Endothelial cell of umbilical vein (primary cell): ENCODE results near the gene RPS19. TPM values are rescaled to one million over a fixed set of nuclear protein-coding genes. Genes with fewer than 3 reads are reported as not detected.

Experiments used
- BruUV-seq: library from RNA; stranded (reverse); fragments of 400-500 nt; replicated peaks from 2 replicates; lab custom pipeline; 2021; lab: Mats Ljungman, UMichigan
- CTCF ChIA-PET: fragments of 300-600, 350-600 bp; sonication (Branson Sonifier 250); formaldehyde crosslinking; loops from one replicate; lab custom pipeline; 2021; ENCODE audit warnings: antibody characterized with exemption, inconsistent platforms; lab: Charles Lee
- POLR2A ChIA-PET: fragments of 300-600, 350-600 bp; sonication (Branson Sonifier 250); formaldehyde crosslinking; loops from one replicate; lab custom pipeline; 2021; ENCODE audit warnings: antibody characterized with exemption, inconsistent platforms; lab: Charles Lee
- DNase-seq: peaks from one replicate; pipeline ENCODE4 v3.0.0-alpha.2; 2011; ENCODE audit warnings: low read depth, low spot score
- FAIRE-seq: peaks from 2 replicates; lab custom pipeline; 2011; peaks lifted over from hg19 to GRCh38; lab: Jason Lieb, UNC
- H2AFZ ChIP-seq: 2 replicates; pipeline ENCODE4 v1.6.0; 2012; ENCODE audit warnings: low read depth, low read length, control low read depth, inconsistent platforms
- H3K27ac ChIP-seq: 2 replicates; pipeline ENCODE4 v1.5.1; 2011; ENCODE audit warnings: low read depth, mild to moderate bottlenecking, control low read depth, low read length, moderate library complexity; ENCODE audit not compliant: insufficient read depth
- H3K27me3 ChIP-seq, 2 experiments: 2 replicates each; pipeline versions ENCODE4 v1.6.0 to v1.6.1; 2011; ENCODE audit warnings: low read length in 2 of 2, mixed read lengths in 1 of 2; ENCODE audit not compliant: control insufficient read depth in 2 of 2, insufficient read depth in 2 of 2
- H3K36me3 ChIP-seq, 2 experiments: 2 replicates in 1 of 2; 3 replicates in 1 of 2; pipeline ENCODE4 v1.5.1; 2011; ENCODE audit warnings: low read length in 2 of 2, mild to moderate bottlenecking in 1 of 2, moderate library complexity in 1 of 2; ENCODE audit not compliant: control insufficient read depth in 2 of 2, insufficient read depth in 2 of 2; ENCODE audit errors: extremely low read depth in 1 of 2
- H3K4me1 ChIP-seq: 3 replicates; pipeline ENCODE4 v1.5.1; 2011; ENCODE audit warnings: mild to moderate bottlenecking, low read length; ENCODE audit not compliant: control insufficient read depth, insufficient read depth; ENCODE audit errors: extremely low read depth
- H3K4me2 ChIP-seq: 2 replicates; pipeline ENCODE4 v1.6.1; 2011; ENCODE audit warnings: low read length, control low read depth, mixed read lengths; ENCODE audit not compliant: insufficient read depth
- H3K4me3 ChIP-seq, 3 experiments: fragments of 200-600 bp in 1 of 3; sonication (generic), shearing (Covaris generic) in 1 of 3; replicated peaks in 1 of 3; 2 replicates each; pipeline ENCODE4 v1.5.1; 2011 to 2016; ENCODE audit warnings: control low read depth in 3 of 3, low read length in 3 of 3, mild to moderate bottlenecking in 2 of 3, inconsistent platforms in 1 of 3, low read depth in 1 of 3, moderate library complexity in 1 of 3; ENCODE audit not compliant: insufficient read depth in 1 of 3
- H3K79me2 ChIP-seq: 2 replicates; pipeline ENCODE4 v1.6.0; 2012; ENCODE audit warnings: low read length, inconsistent platforms; ENCODE audit not compliant: control insufficient read depth, insufficient read depth
- H3K9ac ChIP-seq: replicated peaks from 2 replicates; pipeline ENCODE3; 2011; ENCODE audit warnings: low read length, control low read depth; ENCODE audit not compliant: insufficient read depth; ENCODE audit errors: extremely low read depth
- H3K9me1 ChIP-seq: replicated peaks from 3 replicates; pipeline ENCODE4 v1.6.0; 2011; ENCODE audit warnings: mild to moderate bottlenecking, low read length; ENCODE audit not compliant: control insufficient read depth, insufficient read depth; ENCODE audit errors: extremely low read depth
- H3K9me3 ChIP-seq: replicated peaks from 2 replicates; pipeline ENCODE4 v1.5.1; 2012; ENCODE audit warnings: low read length, inconsistent platforms; ENCODE audit not compliant: control insufficient read depth, insufficient read depth
- H4K20me1 ChIP-seq: replicated peaks from 2 replicates; pipeline ENCODE3; 2011; ENCODE audit warnings: mild to moderate bottlenecking, low read length; ENCODE audit not compliant: control insufficient read depth, insufficient read depth; ENCODE audit errors: extremely low read depth
- CTCF ChIP-seq, 2 donors: IDR thresholded peaks; 1 replicate in 1 of 2; 2 replicates in 1 of 2; pipeline ENCODE4 v1.5.1; 2011; ENCODE audit warnings: low read length in 2 of 2, mild to moderate bottlenecking in 2 of 2, moderate library complexity in 2 of 2, control low read depth in 1 of 2, inconsistent platforms in 1 of 2, low read depth in 1 of 2; ENCODE audit not compliant: insufficient read depth in 1 of 2; ENCODE audit errors: extremely low read depth in 1 of 2
- EZH2 ChIP-seq: IDR thresholded peaks from 2 replicates; pipeline ENCODE4 v1.6.1; 2012; ENCODE audit warnings: borderline replicate concordance, low read depth, mild to moderate bottlenecking, moderate library complexity, low read length, inconsistent platforms; ENCODE audit not compliant: severe bottlenecking
- FOS ChIP-seq: IDR thresholded peaks from 2 replicates; pipeline ENCODE4 v1.6.1; 2011; ENCODE audit warnings: mild to moderate bottlenecking, low read length, moderate library complexity, borderline replicate concordance; ENCODE audit not compliant: insufficient read depth
- GATA2 ChIP-seq: IDR thresholded peaks from 2 replicates; pipeline ENCODE4 v1.7.0; 2011; ENCODE audit warnings: low read depth, mild to moderate bottlenecking, moderate library complexity, mixed read lengths, low read length; ENCODE audit not compliant: insufficient read length, insufficient read depth
- JUN ChIP-seq: IDR thresholded peaks from 2 replicates; pipeline ENCODE4 v1.6.1; 2011; ENCODE audit warnings: borderline replicate concordance, low read depth; ENCODE audit not compliant: insufficient read length, insufficient read depth
- MAX ChIP-seq: IDR thresholded peaks from 2 replicates; pipeline ENCODE4 v1.6.1; 2011; ENCODE audit not compliant: insufficient read depth, insufficient read length
- MYC ChIP-seq: IDR thresholded peaks from one replicate; pipeline ENCODE4 v1.6.1; 2011; ENCODE audit warnings: mild to moderate bottlenecking, low read depth, low read length
- POLR2A ChIP-seq: IDR thresholded peaks from 2 replicates; pipeline ENCODE4 v1.6.1; 2012; ENCODE audit warnings: low read depth, mild to moderate bottlenecking, control low read depth, low read length
- POLR2AphosphoS5 ChIP-seq: IDR thresholded peaks from 2 replicates; pipeline ENCODE4 v1.6.1; 2012; ENCODE audit warnings: low read depth, mild to moderate bottlenecking, control low read depth, low read length, moderate library complexity; ENCODE audit not compliant: insufficient read depth
- dilution Hi-C: fragments of 300-500 bp; cut with MboI; formaldehyde crosslinking; loops from one replicate; pipeline ENCODE4 v1.15.0; 2019; ENCODE audit warnings: low sequenced_read_pairs; ENCODE audit not compliant: extremely low pct_ligation_motif_present
- intact Hi-C: fragments of 100-400 bp; cut with micrococcal nuclease; formaldehyde crosslinking; loops from one replicate; pipeline ENCODE4 v1.10.0; 2022
- polyA plus RNA-seq, 4 experiments: library from polyadenylated mRNA; depleted of rRNA in 3 of 4; stranded (reverse) in 3 of 4; unstranded in 1 of 4; fragments of >200 nt; gene quantifications; 2 replicates each; pipeline versions ENCODE4 v1.2.1 to v1.2.3, GENCODE V29; 2011 to 2012; ENCODE audit warnings: missing spikeins in 1 of 4
- total RNA-seq: library from RNA; stranded (reverse); gene quantifications from 2 replicates; pipeline ENCODE4 v1.2.3, GENCODE V29; 2021

RPS19 gene
- total and polyA plus RNA-seq, 2 donors (not counting 3 experiments of a cell fraction or from before 2014, with no cell fraction given): 2,234 to 4,353 TPM

DNA sequence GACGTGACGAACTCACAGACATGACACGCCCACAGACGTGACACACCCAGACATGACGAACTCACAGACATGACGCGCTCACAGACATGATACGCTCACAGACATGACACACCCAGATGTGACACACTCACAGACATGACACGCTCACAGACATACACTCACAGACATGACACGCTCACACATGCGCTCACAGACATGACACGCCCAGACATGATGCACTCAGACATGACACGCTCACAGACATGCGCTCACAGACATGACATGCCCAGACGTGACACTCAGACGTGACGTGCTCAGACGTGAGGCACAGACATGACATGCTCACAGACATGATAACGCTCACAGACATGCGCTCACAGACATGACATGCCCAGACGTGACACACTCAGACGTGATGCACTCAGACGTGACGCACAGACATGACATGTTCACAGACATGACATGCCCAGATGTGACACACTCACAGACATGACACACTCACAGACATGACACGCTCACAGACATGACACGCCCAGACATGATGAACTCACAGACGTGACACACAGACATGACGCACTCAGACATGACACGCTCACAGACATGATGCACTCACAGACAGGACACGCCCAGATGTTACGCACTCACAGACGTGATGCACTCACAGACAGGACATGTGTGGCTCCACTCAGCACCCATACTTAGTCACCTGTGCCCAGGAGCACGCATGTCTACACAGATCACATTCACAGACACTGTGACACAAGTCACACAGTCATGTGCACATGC, 60.1 kb downstream of the RPS19 start:
- H3K36me3 ChIP-seq: no peaks in the 10 kb centered on the region
- ChIA-PET POLR2A (no interaction called here), CTCF (no interaction called here)
- H3K79me2 ChIP-seq: no peaks in the 10 kb centered on the region
- FAIRE-seq: no peak
- intact Hi-C loops (no loop called here), dilution Hi-C loops (no loop called here)
- H3K9me1 ChIP-seq: no peaks in the 10 kb centered on the region
- H3K9me3 ChIP-seq: no peaks in the 10 kb centered on the region
- no peaks in the 10 kb centered on the region for H4K20me1 ChIP-seq
- H3K4me3 ChIP-seq: no peak overlapping the region
- no peaks in the 10 kb centered on the region for H3K4me1 ChIP-seq
- no peak overlapping the region for H3K4me2 ChIP-seq
- no peak overlapping the region for H3K9ac ChIP-seq
- no peak overlapping the region for H3K27ac ChIP-seq
- BruUV-seq: no TSS peak
- no peak overlapping the region for H2AFZ ChIP-seq
- peaks cover 54 to 55% of the 10 kb centered on the region in 2 experiments for H3K27me3 ChIP-seq
- DNase-seq: no peak
- TF ChIP-seq JUN (no peak), EZH2 (no peak), MYC (no peak), CTCF (IDR thresholded peaks at IDR 0.05; ENCODE audit: extremely low read depth in 1 of 2, insufficient read depth in 1 of 2, low read depth in 1 of 2, low read length in 2 of 2) (no peak), MAX (no peak), GATA2 (no peak), POLR2AphosphoS5 (no peak), POLR2A (no peak), FOS (no peak)
